Cerebellar cortex (tissue), 1 donor: Measurements from ENCODE around the gene ZNF205.
"Not testable (repeated sequence)": the region's sequence is repeated elsewhere in the genome, so short reads cannot be mapped to it uniquely, and the experiment has no call there.

Experiments
- DNase-seq: peaks from one replicate; pipeline ENCODE4 v3.0.0-alpha.2; 2015; ENCODE audit warnings: low spot score

ZNF205 gene

GRCh38 chr16:3131755-3132377 lies 19.5 kb downstream of the ZNF205 start:
- peak; percentile 52 for DNase-seq

- DNase-seq = no peak
Measured at GRCh38 chr16:3133844-3134243, 21.5 kb downstream of the ZNF205 start.

DNA sequence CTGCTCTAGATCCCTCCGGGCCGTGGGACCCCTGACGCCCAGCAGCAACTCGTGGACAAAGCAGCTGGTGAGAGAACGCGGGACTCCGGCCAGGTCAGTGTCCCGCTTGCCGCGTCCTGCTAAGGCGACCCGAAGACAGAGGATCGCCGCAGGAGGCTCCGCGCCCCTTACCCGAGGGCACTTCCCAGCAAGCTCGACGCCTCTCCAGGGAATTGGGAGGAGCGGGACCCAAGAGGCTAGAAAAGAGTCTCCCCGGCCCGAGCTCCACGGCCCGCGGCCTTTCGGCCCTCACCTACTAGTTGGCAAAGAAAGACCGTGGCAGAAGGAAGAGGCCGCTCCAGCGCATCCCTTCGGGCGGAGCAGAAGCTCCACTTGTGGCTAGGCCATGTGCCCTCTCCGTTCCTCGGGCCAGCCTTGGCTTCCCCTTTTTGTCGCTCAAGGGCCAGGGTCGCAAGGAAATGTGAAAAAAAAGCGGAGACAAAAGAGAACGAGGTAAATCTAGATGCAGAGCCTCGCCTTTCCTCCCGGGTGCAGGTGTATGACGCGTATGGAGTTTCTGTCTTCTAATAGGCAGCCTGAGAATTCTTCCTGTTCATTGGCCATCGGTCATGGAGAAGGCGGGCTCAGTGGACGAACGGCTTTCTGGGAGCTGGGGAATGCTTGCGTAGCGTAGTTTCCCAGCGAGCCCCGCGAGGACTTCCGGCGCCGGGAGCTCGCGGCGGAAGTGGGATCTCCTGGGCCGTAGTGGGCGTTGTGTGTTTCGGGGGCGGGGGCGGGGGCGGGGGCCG lies 22.1 kb downstream of the ZNF205 start, which contains the start of gene ZNF213:
ZNF213 (plus strand) TSS at position 692 of the 788 bp plus-strand sequence. CDS start 2,252 bp downstream, outside the sequence.
- peak; percentile 99 for DNase-seq

- DNase-seq = no peak
Measured at GRCh38 chr16:3135126-3135715, 22.8 kb downstream of the ZNF205 start.

DNA sequence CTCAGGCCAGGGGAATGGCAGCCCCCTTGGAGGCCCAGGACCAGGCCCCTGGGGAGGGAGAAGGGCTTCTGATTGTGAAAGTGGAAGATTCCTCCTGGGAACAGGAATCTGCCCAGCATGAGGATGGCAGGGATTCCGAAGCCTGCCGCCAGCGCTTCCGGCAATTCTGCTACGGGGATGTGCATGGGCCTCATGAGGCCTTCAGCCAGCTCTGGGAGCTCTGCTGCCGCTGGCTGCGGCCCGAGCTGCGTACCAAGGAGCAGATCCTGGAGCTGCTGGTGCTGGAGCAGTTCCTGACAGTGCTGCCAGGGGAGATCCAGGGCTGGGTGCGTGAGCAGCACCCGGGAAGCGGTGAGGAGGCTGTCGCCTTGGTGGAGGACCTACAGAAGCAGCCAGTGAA lies 24.9 kb downstream of the ZNF205 start:
- no peak for DNase-seq

DNA sequence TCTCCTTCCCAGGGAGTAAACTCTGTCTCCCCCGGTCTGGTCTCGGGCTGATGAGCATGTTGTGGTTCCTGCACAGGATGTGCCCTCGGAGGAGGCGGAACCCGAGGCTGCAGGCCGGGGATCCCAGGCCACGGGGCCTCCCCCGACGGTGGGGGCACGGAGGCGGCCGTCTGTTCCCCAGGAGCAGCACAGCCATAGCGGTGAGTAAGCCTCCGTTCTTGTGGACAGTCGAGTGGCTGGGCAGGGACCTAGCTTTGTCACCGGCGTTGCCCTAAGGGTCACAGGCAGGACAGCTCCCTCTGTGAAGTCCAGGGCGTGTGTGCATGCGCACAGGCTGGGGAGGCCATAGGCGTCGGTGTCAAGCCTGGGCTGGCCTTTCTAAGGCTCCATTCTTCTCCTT lies 26.0 kb downstream of the ZNF205 start:
- DNase-seq = no peak

GRCh38 chr16:3138823-3139426 lies 26.5 kb downstream of the ZNF205 start:
- DNase-seq = no peak

GRCh38 chr16:3139561-3139960 lies 27.2 kb downstream of the ZNF205 start:
- not testable (repeated sequence) for DNase-seq

- no peak for DNase-seq
Measured at GRCh38 chr16:3140603-3141427, 28.4 kb downstream of the ZNF205 start.

DNA sequence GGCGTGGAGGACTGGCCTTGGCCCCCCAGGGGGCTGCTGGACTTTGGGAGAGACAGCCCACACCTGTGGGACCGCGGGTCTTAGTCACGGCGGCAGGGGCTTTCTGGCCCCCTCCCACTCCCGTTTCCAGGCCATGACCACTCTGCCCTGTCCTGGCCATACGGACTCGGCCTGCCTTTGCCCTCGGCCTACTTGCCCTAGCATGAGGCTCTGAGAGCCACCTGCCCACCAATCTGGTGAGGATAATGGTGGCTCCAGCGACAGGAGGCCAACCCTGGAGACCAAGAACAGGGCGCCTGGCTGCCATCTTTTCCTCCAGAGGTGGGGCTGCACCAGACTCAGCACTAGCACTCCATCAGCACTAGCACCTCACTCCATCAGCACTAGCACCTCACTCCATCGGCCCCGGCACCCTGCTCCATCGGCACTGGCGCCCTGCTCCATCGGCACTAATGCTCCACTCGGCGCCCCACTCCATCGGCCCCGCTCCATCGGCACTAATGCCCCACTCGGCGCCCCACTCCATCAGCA lies 29.5 kb downstream of the ZNF205 start:
- DNase-seq = no peak

DNA sequence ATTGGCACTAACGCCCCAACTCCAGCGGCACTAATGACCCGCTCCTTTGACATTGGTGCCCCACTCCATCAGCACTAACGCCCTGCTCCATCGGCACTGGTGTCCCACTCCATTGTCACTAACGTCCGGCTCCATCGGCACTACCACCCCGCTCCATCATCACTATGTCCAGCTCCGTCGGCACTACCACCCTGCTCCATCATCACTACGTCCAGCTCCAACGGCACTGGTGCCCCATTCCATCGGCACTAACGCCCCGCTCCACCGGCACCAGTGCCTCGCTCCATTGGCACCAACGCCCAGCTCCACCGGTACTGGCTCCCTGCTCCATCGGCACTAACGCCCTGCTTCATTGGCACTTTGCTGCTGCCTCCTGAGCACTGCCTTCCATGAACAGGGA lies 29.9 kb downstream of the ZNF205 start:
- DNase-seq = no peak

DNA sequence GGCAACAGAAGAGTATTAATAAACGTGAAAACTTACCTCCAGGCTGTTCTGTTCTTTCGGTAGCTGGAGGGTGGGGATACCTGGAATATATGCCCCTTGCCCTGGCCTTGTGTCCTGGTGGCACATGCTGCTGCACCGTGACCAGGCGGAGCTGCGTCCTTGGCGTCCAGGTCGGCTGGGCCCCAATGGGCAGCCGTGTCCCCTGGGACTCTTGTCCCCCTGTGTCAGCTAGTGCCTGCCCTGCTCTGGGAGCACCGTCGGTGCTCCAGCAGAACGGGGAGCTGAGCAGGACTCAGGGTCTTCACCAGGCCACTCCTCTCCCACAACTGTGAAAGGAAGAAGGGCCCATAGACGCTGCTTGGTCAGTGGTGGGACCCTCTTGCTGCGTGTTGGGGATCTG lies 30.4 kb downstream of the ZNF205 start:
- DNase-seq = no peak

DNA sequence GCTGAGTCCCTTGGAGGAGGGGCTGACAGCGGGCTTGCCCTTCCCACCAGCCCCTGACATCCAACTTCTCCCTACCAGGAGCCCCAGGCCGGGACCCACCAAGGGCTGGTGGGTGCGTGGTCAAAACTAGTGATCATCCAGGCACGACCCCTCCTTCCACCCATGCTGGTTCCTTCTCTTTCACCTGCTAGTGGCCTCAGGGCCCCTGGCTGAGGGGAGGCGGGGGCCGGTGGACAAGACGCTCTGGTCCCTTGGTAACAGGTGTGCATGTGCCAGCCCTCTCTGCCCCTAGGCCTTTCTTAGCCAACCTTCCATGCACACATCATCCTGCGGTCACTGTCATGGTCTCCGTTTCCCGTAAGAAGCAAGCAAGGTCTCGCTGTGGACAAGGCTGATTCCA lies 30.8 kb downstream of the ZNF205 start:
- no peak for DNase-seq

- DNase-seq = peak; percentile 97
Measured at GRCh38 chr16:3143598-3144320, 31.4 kb downstream of the ZNF205 start.

DNA sequence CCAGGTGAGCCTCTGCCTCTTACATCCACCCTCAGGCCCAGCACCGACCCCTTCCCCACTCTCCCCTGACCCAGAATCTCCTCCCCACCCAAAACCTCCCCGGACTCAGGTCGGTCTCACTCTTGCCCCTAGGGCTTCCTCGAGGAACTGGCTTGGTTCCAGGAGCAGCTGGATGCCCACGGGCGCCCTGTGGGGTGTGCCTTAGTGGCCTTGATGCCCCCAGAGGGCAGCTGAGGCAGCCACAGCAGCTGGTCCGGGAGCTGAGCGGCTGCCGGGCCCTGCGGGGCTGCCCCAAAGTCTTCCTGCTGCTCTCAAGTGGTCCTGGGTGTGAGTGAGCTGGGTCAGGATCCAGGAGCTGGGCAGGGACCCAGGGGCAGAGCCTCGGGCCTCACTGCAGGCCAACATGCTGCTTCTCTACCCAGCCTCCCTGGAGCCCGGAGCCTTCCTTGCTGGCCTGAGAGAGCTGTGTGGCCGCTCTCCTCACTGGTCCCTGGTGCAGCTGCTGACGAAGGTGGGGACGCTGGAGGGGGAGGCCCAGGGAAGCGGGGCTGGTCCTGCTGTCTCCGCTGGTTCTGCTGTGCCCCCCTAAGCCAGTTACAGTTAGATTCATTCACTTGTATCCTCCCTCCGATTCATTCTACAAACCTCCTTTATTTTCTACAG lies 32.1 kb downstream of the ZNF205 start:
- no peak for DNase-seq

DNA sequence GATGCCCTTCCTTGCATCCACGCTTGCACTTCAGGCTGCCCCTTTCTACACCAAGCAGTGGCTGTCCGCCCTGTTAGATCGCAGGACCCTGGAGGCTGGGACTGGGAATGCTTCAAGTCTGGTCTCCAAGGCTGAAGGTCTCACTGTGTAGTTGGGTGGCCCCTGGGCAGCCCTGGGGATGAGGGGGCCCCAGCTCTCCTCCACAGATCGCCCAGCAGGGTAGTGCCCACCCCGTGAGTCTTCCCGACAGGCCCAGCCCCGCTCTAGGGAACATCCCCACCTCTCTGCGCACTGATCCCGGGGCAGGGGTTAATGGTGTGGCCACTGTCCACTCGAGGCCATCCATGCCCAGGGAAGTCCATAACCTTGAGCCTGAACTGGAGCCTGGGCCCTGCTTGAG lies 32.8 kb downstream of the ZNF205 start:
- no peak for DNase-seq

DNA sequence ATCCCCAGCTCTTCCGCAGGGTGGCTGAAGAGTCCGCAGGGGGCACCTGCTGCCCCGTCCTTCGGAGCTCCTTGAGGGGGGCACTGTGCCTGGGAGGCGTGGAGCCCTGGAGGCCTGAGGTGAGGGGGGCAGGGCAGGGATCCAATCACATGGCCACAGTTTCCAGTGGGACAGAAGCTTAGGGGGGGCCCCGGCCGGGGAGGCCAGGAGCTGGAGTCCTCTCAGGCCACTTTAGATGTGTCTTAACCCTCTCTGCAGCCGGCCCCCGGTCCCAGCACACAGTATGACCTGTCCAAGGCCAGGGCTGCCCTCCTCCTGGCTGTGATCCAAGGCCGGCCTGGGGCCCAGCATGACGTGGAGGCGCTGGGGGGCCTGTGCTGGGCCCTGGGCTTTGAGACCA lies 33.3 kb downstream of the ZNF205 start:
- DNase-seq = no peak

DNA sequence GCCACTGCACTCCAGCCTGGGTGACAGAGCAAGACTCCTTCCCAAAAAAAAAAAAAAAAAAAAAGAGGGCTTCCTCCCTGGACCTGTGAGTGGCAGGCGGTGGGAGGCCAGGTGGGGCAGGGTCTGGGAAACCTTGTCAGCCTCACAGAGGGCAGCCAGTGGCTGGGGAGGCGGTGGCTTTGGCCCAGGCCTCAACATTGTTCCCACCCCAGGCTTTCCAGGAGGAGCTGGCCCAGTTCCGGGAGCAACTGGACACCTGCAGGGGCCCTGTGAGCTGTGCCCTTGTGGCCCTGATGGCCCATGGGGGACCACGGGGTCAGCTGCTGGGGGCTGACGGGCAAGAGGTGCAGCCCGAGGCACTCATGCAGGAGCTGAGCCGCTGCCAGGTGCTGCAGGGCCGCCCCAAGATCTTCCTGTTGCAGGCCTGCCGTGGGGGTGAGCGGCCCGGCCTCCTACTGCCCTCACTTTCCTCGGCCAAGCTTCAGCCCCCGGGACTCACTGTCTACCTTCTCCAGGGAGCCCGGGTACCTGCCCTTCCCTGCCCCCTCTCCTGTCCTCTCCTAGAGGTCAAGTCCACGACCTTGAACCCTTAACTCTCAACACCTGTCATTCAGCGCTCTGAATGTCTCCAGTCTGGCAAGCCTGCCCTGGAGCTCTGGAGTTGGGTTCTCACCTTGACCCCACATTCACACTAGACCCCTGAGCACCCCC lies 34.8 kb downstream of the ZNF205 start:
- DNase-seq = no peak

DNA sequence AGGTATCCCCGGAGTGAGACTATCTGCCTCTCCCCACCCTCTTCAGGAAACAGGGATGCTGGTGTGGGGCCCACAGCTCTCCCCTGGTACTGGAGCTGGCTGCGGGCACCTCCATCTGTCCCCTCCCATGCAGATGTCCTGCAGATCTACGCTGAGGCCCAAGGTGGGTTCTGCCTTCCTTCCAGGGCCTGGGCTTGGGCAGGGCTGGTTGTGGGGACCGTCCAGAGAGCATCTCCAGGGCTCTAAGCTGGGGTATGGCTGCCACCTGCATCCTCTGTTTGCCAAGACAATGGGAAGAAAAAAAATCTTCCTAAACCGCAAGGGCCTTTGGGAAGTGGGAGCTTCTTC lies 35.3 kb downstream of the ZNF205 start:
- no peak for DNase-seq
